Stimulated activated CD4-positive, alpha-beta T cell treated with anti-CD3 and anti-CD28 coated beads, TNF-alpha, amount 100 ng/mL, for 24 hours (primary cell): ENCODE measurements around the gene PARD3.

Source experiments
- DNase-seq, 3 experiments: peaks; one replicate each; pipeline ENCODE4 v3.0.0-alpha.2; 2020; ENCODE audit warnings: low read depth in 3 of 3

Gene PARD3

GRCh38 chr10:34587002-34587679 is 228.0 kb downstream of the PARD3 start:
- DNase-seq: no peak

GRCh38 chr10:34585422-34586112 is 229.5 kb downstream of the PARD3 start:
- DNase-seq: no peak

- no peak for DNase-seq
Observed at GRCh38 chr10:34584164-34584563, 230.9 kb downstream of the PARD3 start.

GRCh38 chr10:34581801-34582532 is 233.1 kb downstream of the PARD3 start:
- DNase-seq: no peak

GRCh38 chr10:34580643-34581042 is 234.5 kb downstream of the PARD3 start:
- DNase-seq: no peak

GRCh38 chr10:34580214-34580613 is 234.9 kb downstream of the PARD3 start:
- no peak for DNase-seq

GRCh38 chr10:34578468-34578867 is 236.6 kb downstream of the PARD3 start:
- DNase-seq: no peak

- DNase-seq: no peak
Observed at GRCh38 chr10:34576797-34577196, 238.3 kb downstream of the PARD3 start.

- DNase-seq: no peak
Observed at GRCh38 chr10:34575882-34576281, 239.2 kb downstream of the PARD3 start.

- DNase-seq: no peak
Observed at GRCh38 chr10:34574353-34574934, 240.7 kb downstream of the PARD3 start.

GRCh38 chr10:34570887-34571286 is 244.2 kb downstream of the PARD3 start:
- no peak for DNase-seq

GRCh38 chr10:34567659-34568253 is 247.3 kb downstream of the PARD3 start:
- DNase-seq: no peak

GRCh38 chr10:34565934-34566333 is 249.2 kb downstream of the PARD3 start:
- no peak for DNase-seq

GRCh38 chr10:34558093-34558583 is 257.0 kb downstream of the PARD3 start:
- DNase-seq: no peak

GRCh38 chr10:34557173-34557572 is 257.9 kb downstream of the PARD3 start:
- no peak for DNase-seq

- no peak for DNase-seq
Observed at GRCh38 chr10:34555653-34556052, 259.4 kb downstream of the PARD3 start.

GRCh38 chr10:34553747-34554146 is 261.3 kb downstream of the PARD3 start:
- DNase-seq: no peak

GRCh38 chr10:34551295-34551694 is 263.8 kb downstream of the PARD3 start:
- no peak for DNase-seq

- no peak for DNase-seq
Observed at GRCh38 chr10:34549953-34550352, 265.1 kb downstream of the PARD3 start.

GRCh38 chr10:34549001-34549400 is 266.1 kb downstream of the PARD3 start:
- DNase-seq: no peak

- DNase-seq: no peak
Observed at GRCh38 chr10:34548466-34548865, 266.6 kb downstream of the PARD3 start.

- DNase-seq: no peak
Observed at GRCh38 chr10:34547695-34548094, 267.4 kb downstream of the PARD3 start.
